GM21528 (cell line): ENCODE results near the gene ELL.
"Not testable (repeated sequence)": the region's sequence is repeated elsewhere in the genome, so short reads cannot be mapped to it uniquely, and the experiment has no call there.

Source experiments
- ATAC-seq: cut with Tn5 transposase; IDR thresholded peaks from one replicate; pipeline ENCODE4 v1.9.1; 2021; ENCODE audit warnings: mild to moderate bottlenecking, moderate library complexity; ENCODE audit not compliant: unreplicated experiment, low FRiP score

The ELL gene

GRCh38 chr19:18414504-18415177, 107.2 kb downstream of the ELL start:
- ATAC-seq: no peak

GRCh38 chr19:18412610-18413239, 109.1 kb downstream of the ELL start:
- ATAC-seq: no peak

GRCh38 chr19:18408053-18408476, 113.8 kb downstream of the ELL start:
- no peak for ATAC-seq

GRCh38 chr19:18406749-18407148, 115.1 kb downstream of the ELL start:
- ATAC-seq: no peak

- ATAC-seq: not testable (repeated sequence)
These were observed 116.1 kb downstream of the ELL start for GRCh38 chr19:18405754-18406153.

GRCh38 chr19:18402455-18403248, 119.2 kb downstream of the ELL start:
- ATAC-seq: not testable (repeated sequence)

GRCh38 chr19:18401580-18402112, 120.2 kb downstream of the ELL start:
- no peak for ATAC-seq

GRCh38 chr19:18399008-18399407, 122.9 kb downstream of the ELL start:
- no peak for ATAC-seq

GRCh38 chr19:18397242-18398202, 124.3 kb downstream of the ELL start, which contains the start of gene LRRC25:
Gene LRRC25, minus strand, starts transcription at chr19:18397622. Its CDS starts 659 bp downstream, at chr19:18396963.
- no peak for ATAC-seq

GRCh38 chr19:18396471-18397241, 125.2 kb downstream of the ELL start:
- ATAC-seq: no peak

GRCh38 chr19:18393836-18394235, 128.0 kb downstream of the ELL start:
- ATAC-seq: no peak

GRCh38 chr19:18392926-18393325, 128.9 kb downstream of the ELL start:
- no peak for ATAC-seq
